Measurements from ENCODE around the gene ADAM12.

Gene ADAM12

DNA sequence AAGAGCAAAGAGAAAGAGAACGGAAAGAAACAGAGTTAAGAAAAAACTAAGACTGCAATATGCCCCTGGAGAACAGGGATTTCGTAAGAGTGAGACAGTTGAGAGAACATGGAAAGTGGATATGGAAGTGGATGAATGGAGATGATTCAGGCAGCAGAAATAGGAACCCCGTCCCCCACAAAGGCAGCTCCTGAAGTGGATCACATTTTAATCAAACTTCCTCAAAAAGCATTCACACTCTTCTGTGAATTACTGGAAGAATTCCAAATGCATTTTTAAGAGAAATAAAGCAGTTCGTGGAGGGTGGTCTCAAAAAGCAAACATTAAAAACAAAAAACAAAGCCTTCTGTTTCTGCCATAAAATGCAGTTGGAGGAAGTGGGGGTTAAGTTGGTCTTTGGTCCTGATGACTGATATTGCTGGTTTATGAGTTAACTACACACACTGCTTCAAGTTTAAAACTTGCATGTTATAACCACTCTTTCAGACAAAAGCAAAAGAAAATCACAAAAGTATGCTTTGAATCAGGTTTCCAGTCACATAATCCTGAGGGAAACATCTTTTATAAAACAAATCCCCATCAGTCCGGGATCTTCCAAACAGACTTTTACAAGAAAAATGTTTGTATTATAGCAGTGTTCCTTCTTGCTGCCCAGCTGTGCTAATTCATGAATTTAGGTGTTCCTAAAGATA lies 277.6 kb downstream of the ADAM12 start:
- H3K27me3 ChIP-seq (ENCODE audit: insufficient read depth, low read length, poor library complexity): no peaks in the 10 kb centered on the region
- H3K4me3 ChIP-seq (ENCODE audit: low read depth in 1 of 2, low read length in 2 of 2): no peak overlapping the region
- no peaks in the 10 kb centered on the region for H3K4me1 ChIP-seq (ENCODE audit: insufficient read depth, low read length)
- H3K4me2 ChIP-seq (ENCODE audit: insufficient read depth, low read length): no peak overlapping the region
- TF ChIP-seq, protein P1, sequence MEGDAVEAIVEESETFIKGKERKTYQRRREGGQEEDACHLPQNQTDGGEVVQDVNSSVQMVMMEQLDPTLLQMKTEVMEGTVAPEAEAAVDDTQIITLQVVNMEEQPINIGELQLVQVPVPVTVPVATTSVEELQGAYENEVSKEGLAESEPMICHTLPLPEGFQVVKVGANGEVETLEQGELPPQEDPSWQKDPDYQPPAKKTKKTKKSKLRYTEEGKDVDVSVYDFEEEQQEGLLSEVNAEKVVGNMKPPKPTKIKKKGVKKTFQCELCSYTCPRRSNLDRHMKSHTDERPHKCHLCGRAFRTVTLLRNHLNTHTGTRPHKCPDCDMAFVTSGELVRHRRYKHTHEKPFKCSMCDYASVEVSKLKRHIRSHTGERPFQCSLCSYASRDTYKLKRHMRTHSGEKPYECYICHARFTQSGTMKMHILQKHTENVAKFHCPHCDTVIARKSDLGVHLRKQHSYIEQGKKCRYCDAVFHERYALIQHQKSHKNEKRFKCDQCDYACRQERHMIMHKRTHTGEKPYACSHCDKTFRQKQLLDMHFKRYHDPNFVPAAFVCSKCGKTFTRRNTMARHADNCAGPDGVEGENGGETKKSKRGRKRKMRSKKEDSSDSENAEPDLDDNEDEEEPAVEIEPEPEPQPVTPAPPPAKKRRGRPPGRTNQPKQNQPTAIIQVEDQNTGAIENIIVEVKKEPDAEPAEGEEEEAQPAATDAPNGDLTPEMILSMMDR (IDR thresholded peaks at IDR 0.05; ENCODE audit: borderline replicate concordance, extremely low read depth, low read length, poor library complexity, severe bottlenecking): no peak
- TF ChIP-seq EZH2 (IDR thresholded peaks at IDR 0.05; ENCODE audit: borderline replicate concordance, low read depth, low read length, severe bottlenecking): no peak
- no peak overlapping the region for H3K27ac ChIP-seq (ENCODE audit: low read length)
- no peaks in the 10 kb centered on the region for H4K20me1 ChIP-seq (ENCODE audit: insufficient read depth, low read length)
- no peaks in the 10 kb centered on the region for H3K9me3 ChIP-seq (ENCODE audit: insufficient read depth, low read length, severe bottlenecking)
- DNase-seq (no peak), ATAC-seq (ENCODE audit: insufficient read depth, low read depth) (no peak)
- no peaks in the 10 kb centered on the region for H3K36me3 ChIP-seq (ENCODE audit: insufficient read depth, low read length)
- H3K9ac ChIP-seq (ENCODE audit: low read depth, low read length): no peak overlapping the region
- no peaks in the 10 kb centered on the region for H3K79me2 ChIP-seq (ENCODE audit: insufficient read depth, low read length)
- H2AFZ ChIP-seq (ENCODE audit: low read depth, low read length): no peak overlapping the region

- H3K4me3 ChIP-seq (ENCODE audit: low read depth in 1 of 2, low read length in 2 of 2): no peak overlapping the region
- no peaks in the 10 kb centered on the region for H4K20me1 ChIP-seq (ENCODE audit: insufficient read depth, low read length)
- no peaks in the 10 kb centered on the region for H3K79me2 ChIP-seq (ENCODE audit: insufficient read depth, low read length)
- DNase-seq (no peak), ATAC-seq (ENCODE audit: insufficient read depth, low read depth) (no peak)
- H3K4me1 ChIP-seq (ENCODE audit: insufficient read depth, low read length): no peaks in the 10 kb centered on the region
- no peaks in the 10 kb centered on the region for H3K36me3 ChIP-seq (ENCODE audit: insufficient read depth, low read length)
- TF ChIP-seq EZH2 (IDR thresholded peaks at IDR 0.05; ENCODE audit: borderline replicate concordance, low read depth, low read length, severe bottlenecking): no peak
- TF ChIP-seq, protein P1 (IDR thresholded peaks at IDR 0.05; ENCODE audit: borderline replicate concordance, extremely low read depth, low read length, poor library complexity, severe bottlenecking): no peak
- H3K9ac ChIP-seq (ENCODE audit: low read depth, low read length): no peak overlapping the region
- H2AFZ ChIP-seq (ENCODE audit: low read depth, low read length): no peak overlapping the region
- H3K9me3 ChIP-seq (ENCODE audit: insufficient read depth, low read length, severe bottlenecking): no peaks in the 10 kb centered on the region
- no peak overlapping the region for H3K27ac ChIP-seq (ENCODE audit: low read length)
- H3K27me3 ChIP-seq (ENCODE audit: insufficient read depth, low read length, poor library complexity): no peaks in the 10 kb centered on the region
- no peak overlapping the region for H3K4me2 ChIP-seq (ENCODE audit: insufficient read depth, low read length)
Measured at GRCh38 chr10:126109893-126110292, 278.4 kb downstream of the ADAM12 start.

- Histone ChIP-seq H2AFZ (ENCODE audit: low read depth, low read length) (no peak overlapping the region), H3K36me3 (ENCODE audit: insufficient read depth, low read length) (no peaks in the 10 kb centered on the region), H3K27me3 (ENCODE audit: insufficient read depth, low read length, poor library complexity) (no peaks in the 10 kb centered on the region), H3K9ac (ENCODE audit: low read depth, low read length) (no peak overlapping the region), H3K4me2 (ENCODE audit: insufficient read depth, low read length) (no peak overlapping the region), H4K20me1 (ENCODE audit: insufficient read depth, low read length) (no peaks in the 10 kb centered on the region), H3K27ac (ENCODE audit: low read length) (no peak overlapping the region), H3K4me1 (ENCODE audit: insufficient read depth, low read length) (no peaks in the 10 kb centered on the region), H3K9me3 (ENCODE audit: insufficient read depth, low read length, severe bottlenecking) (no peaks in the 10 kb centered on the region), H3K79me2 (ENCODE audit: insufficient read depth, low read length) (no peaks in the 10 kb centered on the region), H3K4me3 (ENCODE audit: low read depth in 1 of 2, low read length in 2 of 2) (no peak overlapping the region)
- ATAC-seq (ENCODE audit: insufficient read depth, low read depth) (no peak), DNase-seq (no peak)
- no peak for TF ChIP-seq EZH2 (IDR thresholded peaks at IDR 0.05; ENCODE audit: borderline replicate concordance, low read depth, low read length, severe bottlenecking)
- TF ChIP-seq, protein P1 (IDR thresholded peaks at IDR 0.05; ENCODE audit: borderline replicate concordance, extremely low read depth, low read length, poor library complexity, severe bottlenecking): no peak
Measured at GRCh38 chr10:126108693-126109092, 279.6 kb downstream of the ADAM12 start.
